GM12892 (cell line): Measurements from ENCODE around the gene SNPH.

Source experiments
- POLR2A ChIP-seq: IDR thresholded peaks from 2 replicates; pipeline ENCODE4 v1.6.1; 2011; ENCODE audit warnings: low read depth, low read length, control low read depth
- POLR2AphosphoS5 ChIP-seq: IDR thresholded peaks from 2 replicates; pipeline ENCODE4 v1.6.1; 2011; ENCODE audit warnings: low read depth, low read length, control low read depth
- TAF1 ChIP-seq: IDR thresholded peaks from 2 replicates; pipeline ENCODE4 v1.6.1; 2011; ENCODE audit warnings: low read depth, mild to moderate bottlenecking, control low read depth, low read length, borderline replicate concordance

DNA sequence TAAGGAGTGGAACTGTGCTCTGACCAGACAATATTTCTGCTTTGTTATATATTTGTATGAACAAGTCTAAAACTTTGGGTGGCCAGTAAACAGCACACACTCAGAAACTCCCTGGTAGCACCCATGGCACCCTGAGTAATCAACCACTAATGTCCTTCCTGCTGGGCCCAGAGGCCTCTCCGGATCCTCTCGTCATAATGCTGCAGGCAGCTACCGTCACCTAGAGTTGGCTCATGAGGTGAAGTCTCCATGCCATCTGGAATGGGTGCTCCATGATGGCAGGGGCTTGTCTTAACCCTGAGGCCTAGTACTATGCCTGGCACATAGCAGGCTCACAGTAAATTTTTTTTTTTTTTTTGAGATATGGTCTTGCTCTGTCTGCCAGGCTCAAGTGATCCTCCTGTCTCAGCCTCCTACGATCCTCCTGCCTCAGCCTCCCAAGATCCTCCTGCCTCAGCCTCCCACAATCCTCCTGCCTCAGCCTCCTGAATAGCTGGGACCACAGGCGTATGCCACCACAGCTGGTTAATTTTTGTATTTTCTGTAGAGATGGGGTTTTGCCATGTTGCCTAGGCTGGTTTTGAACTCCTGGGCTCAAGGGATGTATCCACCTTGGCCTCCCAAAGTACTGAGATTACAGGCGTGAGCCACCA, 65.8 kb downstream of the SNPH start:
- TF ChIP-seq POLR2AphosphoS5 (no peak), POLR2A (no peak), TAF1 (no peak)
